WTC11 (cell line): Measurements from ENCODE around the gene BCL2L11. TPM values are rescaled to one million over a fixed set of nuclear protein-coding genes. Genes with fewer than 3 reads are reported as not detected.

Experiments used
- ATAC-seq: fragments of 200-7000 bp; cut with Tn5 transposase; 2 replicates; pipeline ENCODE4 v1.10.0; 2021; ENCODE audit warnings: mild to moderate bottlenecking, moderate library complexity
- CTCF ChIA-PET: fragments of 300-600 bp; sonication (Branson Sonifier 250); formaldehyde crosslinking; loops from one replicate; lab custom pipeline; 2021; ENCODE audit warnings: antibody characterized with exemption; lab: Charles Lee
- POLR2A ChIA-PET: fragments of 350-600 bp; sonication (Branson Sonifier 250); formaldehyde crosslinking; loops from one replicate; lab custom pipeline; 2021; ENCODE audit warnings: antibody characterized with exemption; lab: Charles Lee
- DNase-seq: peaks from one replicate; pipeline ENCODE4 v3.0.0; 2021; ENCODE audit warnings: low spot score
- H3K27ac Mint-ChIP-seq: 2 replicates; pipeline ENCODE4 v1.8.0; 2021; ENCODE audit warnings: mixed read lengths
- H3K27me3 Mint-ChIP-seq: 2 replicates; pipeline ENCODE4 v1.8.0; 2021; ENCODE audit warnings: low read depth, mild to moderate bottlenecking, moderate library complexity, mixed read lengths
- H3K36me3 Mint-ChIP-seq: 2 replicates; pipeline ENCODE4 v1.8.0; 2021; ENCODE audit warnings: mixed read lengths
- H3K4me1 Mint-ChIP-seq: 2 replicates; pipeline ENCODE4 v1.8.0; 2022; ENCODE audit warnings: mixed read lengths
- H3K4me3 Mint-ChIP-seq: 2 replicates; pipeline ENCODE4 v1.8.0; 2021; ENCODE audit warnings: mild to moderate bottlenecking, moderate library complexity, mixed read lengths
- H3K9me3 Mint-ChIP-seq: 2 replicates; pipeline ENCODE4 v1.8.0; 2021; ENCODE audit warnings: mixed read lengths
- CBFB ChIP-seq: sonication (generic); formaldehyde crosslinking; IDR thresholded peaks from 2 replicates; pipeline ENCODE4 v1.8.1; 2022; ENCODE audit warnings: mild to moderate bottlenecking, low read depth, missing genetic modification reagents
- CREB1 ChIP-seq: sonication (generic); formaldehyde crosslinking; IDR thresholded peaks from 2 replicates; pipeline ENCODE4 v1.8.0; 2023; ENCODE audit warnings: mild to moderate bottlenecking, missing genetic modification reagents
- ELF4 ChIP-seq: sonication (generic); formaldehyde crosslinking; IDR thresholded peaks from 2 replicates; pipeline ENCODE4 v1.8.1; 2022; ENCODE audit warnings: low read depth, mild to moderate bottlenecking, moderate library complexity, missing genetic modification reagents
- ESRRA ChIP-seq: sonication (generic); formaldehyde crosslinking; IDR thresholded peaks from 2 replicates; pipeline ENCODE4 v1.8.1; 2022; ENCODE audit warnings: mild to moderate bottlenecking, missing genetic modification reagents, borderline replicate concordance
- FOXJ3 ChIP-seq: sonication (generic); formaldehyde crosslinking; IDR thresholded peaks from 2 replicates; pipeline ENCODE4 v1.9.0; 2021; ENCODE audit warnings: missing genetic modification reagents, mild to moderate bottlenecking, borderline replicate concordance
- GABPB1 ChIP-seq: sonication (generic); formaldehyde crosslinking; IDR thresholded peaks from 2 replicates; pipeline ENCODE4 v1.8.1; 2023; ENCODE audit warnings: mild to moderate bottlenecking, missing genetic modification reagents
- GRHL2 ChIP-seq: fragments of 250-450 bp; sonication (Bioruptor Pico); IDR thresholded peaks from 2 replicates; pipeline ENCODE4 v1.8.0; 2022; ENCODE audit warnings: mild to moderate bottlenecking, moderate library complexity; ENCODE audit not compliant: insufficient replicate concordance, severe bottlenecking
- HMGA2 ChIP-seq: fragments of 250-450 bp; sonication (Bioruptor Pico); IDR thresholded peaks from 2 replicates; pipeline ENCODE4 v1.4.0; 2021; ENCODE audit warnings: mild to moderate bottlenecking, moderate library complexity
- IRF1 ChIP-seq: sonication (generic); formaldehyde crosslinking; IDR thresholded peaks from 2 replicates; pipeline ENCODE4 v1.8.0; 2023; ENCODE audit warnings: missing genetic modification reagents
- JUN ChIP-seq: sonication (generic); formaldehyde crosslinking; IDR thresholded peaks from 2 replicates; pipeline ENCODE4 v1.8.0; 2023; ENCODE audit warnings: mild to moderate bottlenecking, missing genetic modification reagents
- KAT7 ChIP-seq: sonication (generic); formaldehyde crosslinking; IDR thresholded peaks from 2 replicates; pipeline ENCODE4 v1.8.1; 2023; ENCODE audit warnings: missing genetic modification reagents, mild to moderate bottlenecking, borderline replicate concordance
- MLX ChIP-seq: sonication (generic); formaldehyde crosslinking; IDR thresholded peaks from 2 replicates; pipeline ENCODE4 v1.8.1; 2023; ENCODE audit warnings: mild to moderate bottlenecking, missing genetic modification reagents, moderate library complexity
- NFATC4 ChIP-seq: fragments of 250-450 bp; sonication (Bioruptor Pico); IDR thresholded peaks from 2 replicates; pipeline ENCODE4 v1.9.0; 2021; ENCODE audit warnings: mild to moderate bottlenecking
- NR1H2 ChIP-seq: sonication (generic); formaldehyde crosslinking; IDR thresholded peaks from 2 replicates; pipeline ENCODE4 v1.9.0; 2021; ENCODE audit warnings: mild to moderate bottlenecking, moderate library complexity, missing genetic modification reagents
- PRDM15 ChIP-seq: sonication (generic); formaldehyde crosslinking; IDR thresholded peaks from 2 replicates; pipeline ENCODE4 v1.8.0; 2022; ENCODE audit warnings: missing genetic modification reagents
- RELA ChIP-seq: sonication (generic); formaldehyde crosslinking; IDR thresholded peaks from 2 replicates; pipeline ENCODE4 v1.8.1; 2022; ENCODE audit warnings: missing genetic modification reagents, mild to moderate bottlenecking, borderline replicate concordance
- SMAD3 ChIP-seq: sonication (generic); formaldehyde crosslinking; IDR thresholded peaks from 2 replicates; pipeline ENCODE4 v1.8.0; 2022; ENCODE audit warnings: missing genetic modification reagents, mild to moderate bottlenecking, borderline replicate concordance
- SMAD4 ChIP-seq: sonication (generic); formaldehyde crosslinking; IDR thresholded peaks from 2 replicates; pipeline ENCODE4 v1.8.0; 2022; ENCODE audit warnings: mild to moderate bottlenecking, missing genetic modification reagents
- SOX15 ChIP-seq: fragments of 250-450 bp; sonication (Bioruptor Pico); IDR thresholded peaks from 2 replicates; pipeline ENCODE4 v1.9.0; 2021; ENCODE audit warnings: mild to moderate bottlenecking
- TEAD4 ChIP-seq: sonication (generic); formaldehyde crosslinking; IDR thresholded peaks from 2 replicates; pipeline ENCODE4 v1.8.0; 2022; ENCODE audit warnings: mild to moderate bottlenecking, missing genetic modification reagents
- ZNF121 ChIP-seq: sonication (generic); formaldehyde crosslinking; IDR thresholded peaks from 2 replicates; pipeline ENCODE4 v1.8.0; 2023; ENCODE audit warnings: missing genetic modification reagents
- ZNF138 ChIP-seq: sonication (generic); formaldehyde crosslinking; conservative IDR thresholded peaks from 2 replicates; pipeline ENCODE4 v1.8.1; 2022; ENCODE audit warnings: mild to moderate bottlenecking, moderate library complexity, missing genetic modification reagents
- ZNF416 ChIP-seq: fragments of 250-450 bp; sonication (Bioruptor Pico); IDR thresholded peaks from 2 replicates; pipeline ENCODE4 v1.9.0; 2021; ENCODE audit warnings: mild to moderate bottlenecking, inconsistent platforms
- ZNF423 ChIP-seq: fragments of 250-450 bp; sonication (Bioruptor Pico); IDR thresholded peaks from 2 replicates; pipeline ENCODE4 v2.1.2; 2022; ENCODE audit warnings: mild to moderate bottlenecking, moderate library complexity
- ZNF425 ChIP-seq: fragments of 250-450 bp; sonication (Bioruptor Pico); conservative IDR thresholded peaks from 2 replicates; pipeline ENCODE4 v1.9.0; 2021; ENCODE audit warnings: mild to moderate bottlenecking
- total RNA-seq: library from RNA; stranded (reverse); gene quantifications from 3 replicates; pipeline ENCODE4 v1.2.3, GENCODE V29; 2021
- TF ChIP-seq, protein P1 (sequence below): sonication (generic); formaldehyde crosslinking; IDR thresholded peaks from 2 replicates; pipeline ENCODE4 v1.8.0; 2022; ENCODE audit warnings: mild to moderate bottlenecking, missing genetic modification reagents
- TF ChIP-seq, protein P2 (sequence below): fragments of 250-450 bp; sonication (Bioruptor Pico); IDR thresholded peaks from 2 replicates; pipeline ENCODE4 v2.1.2; 2022; ENCODE audit warnings: mild to moderate bottlenecking, moderate library complexity
- TF ChIP-seq, protein P3 (sequence below): sonication (generic); formaldehyde crosslinking; IDR thresholded peaks from 2 replicates; pipeline ENCODE4 v1.8.1; 2022; ENCODE audit warnings: missing genetic modification reagents, borderline replicate concordance

The BCL2L11 gene
- total RNA-seq, 1 experiment from 2014 or later = 19.3 TPM

DNA sequence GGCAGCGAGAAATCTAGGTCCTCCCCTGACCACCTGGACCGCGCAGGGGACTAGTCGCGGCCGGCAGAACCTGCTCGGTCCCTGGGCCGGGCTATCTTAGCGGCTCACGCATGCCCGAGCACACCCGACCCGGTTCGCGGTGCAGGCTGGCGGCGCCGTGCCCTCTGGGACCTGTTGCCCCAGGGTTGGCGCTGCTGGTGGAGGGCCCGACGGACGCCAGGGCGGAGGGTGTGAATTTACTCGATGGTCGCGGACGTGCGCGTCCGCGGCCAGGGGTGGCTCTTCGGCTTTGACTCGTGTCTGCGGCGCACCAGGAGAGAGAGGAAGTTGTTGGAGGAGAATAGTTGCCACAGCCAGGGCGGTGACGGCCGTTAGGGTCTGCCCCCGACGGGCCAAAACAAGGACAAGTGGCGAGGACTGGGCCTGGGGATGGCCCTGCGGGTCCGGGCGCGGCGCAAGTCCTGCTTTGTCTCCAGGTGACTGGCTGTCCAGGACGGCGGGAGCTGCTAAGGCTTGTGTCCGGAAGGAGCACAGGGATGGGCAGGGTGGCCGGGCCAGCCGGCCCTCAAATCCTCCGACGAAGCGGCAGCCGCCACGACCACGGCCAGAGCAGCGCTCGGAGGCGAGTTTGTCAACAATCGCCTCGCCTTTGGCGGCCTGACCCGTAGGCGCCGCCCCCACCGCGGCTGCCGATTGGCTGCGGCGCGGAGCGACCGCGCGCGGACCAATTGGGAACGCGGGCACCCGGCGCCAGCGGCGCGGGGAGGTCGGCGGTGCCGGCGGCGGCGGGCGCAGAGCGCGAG, 1.3 kb downstream of the BCL2L11 start:
- peaks cover 34% of the 10 kb centered on the region for H3K4me1 Mint-ChIP-seq
- ATAC-seq (peak; percentile 57), DNase-seq (peak; percentile 88)
- H3K4me3 Mint-ChIP-seq = peak overlapping the region; percentile 84
- no peaks in the 10 kb centered on the region for H3K9me3 Mint-ChIP-seq
- H3K27ac Mint-ChIP-seq = peak overlapping the region; percentile 58; the same call in 1 of the 2 replicates
- peaks cover 46% of the 10 kb centered on the region for H3K27me3 Mint-ChIP-seq
- peaks cover 31% of the 10 kb centered on the region for H3K36me3 Mint-ChIP-seq
- ChIA-PET POLR2A (interaction anchor here (1.0 kb wide), 1 partner anchor 377 kb away, joined by 3 read pairs; no protein-coding TSS in a partner anchor), CTCF (interaction anchor here (1.3 to 2.1 kb wide), 2 partner anchors 11 to 64 kb away, joined by 6 to 7 read pairs; no protein-coding TSS in a partner anchor)
- no peak for TF ChIP-seq NR1H2 (CRISPR knock-in tag)
- TF ChIP-seq JUN = 0 out of 2 replicates have a peak, but pooled peaks have one; percentile 29
- TF ChIP-seq SMAD3 (CRISPR knock-in tag) = no peak
- TF ChIP-seq RELA = no peak
- TF ChIP-seq SOX15 (CRISPR knock-in tag) = no peak
- no peak for TF ChIP-seq ZNF121 (CRISPR knock-in tag)
- TF ChIP-seq ZNF425 (CRISPR knock-in tag) = no peak
- TF ChIP-seq HMGA2 (CRISPR knock-in tag) = no peak
- 0 out of 2 replicates have a peak, but pooled peaks have one; percentile 37 for TF ChIP-seq KAT7 (CRISPR knock-in tag)
- no peak for TF ChIP-seq ZNF416
- TF ChIP-seq CBFB (CRISPR knock-in tag) = no peak
- no peak for TF ChIP-seq IRF1 (CRISPR knock-in tag)
- TF ChIP-seq, protein P1, sequence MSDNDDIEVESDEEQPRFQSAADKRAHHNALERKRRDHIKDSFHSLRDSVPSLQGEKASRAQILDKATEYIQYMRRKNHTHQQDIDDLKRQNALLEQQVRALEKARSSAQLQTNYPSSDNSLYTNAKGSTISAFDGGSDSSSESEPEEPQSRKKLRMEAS (CRISPR knock-in tag) = peak; percentile 43; the same call in 1 of the 2 replicates
- 0 out of 2 replicates have a peak, but pooled peaks have one; percentile 40 for TF ChIP-seq GABPB1 (CRISPR knock-in tag)
- TF ChIP-seq CREB1 (CRISPR knock-in tag) = no peak
- TF ChIP-seq, protein P2, sequence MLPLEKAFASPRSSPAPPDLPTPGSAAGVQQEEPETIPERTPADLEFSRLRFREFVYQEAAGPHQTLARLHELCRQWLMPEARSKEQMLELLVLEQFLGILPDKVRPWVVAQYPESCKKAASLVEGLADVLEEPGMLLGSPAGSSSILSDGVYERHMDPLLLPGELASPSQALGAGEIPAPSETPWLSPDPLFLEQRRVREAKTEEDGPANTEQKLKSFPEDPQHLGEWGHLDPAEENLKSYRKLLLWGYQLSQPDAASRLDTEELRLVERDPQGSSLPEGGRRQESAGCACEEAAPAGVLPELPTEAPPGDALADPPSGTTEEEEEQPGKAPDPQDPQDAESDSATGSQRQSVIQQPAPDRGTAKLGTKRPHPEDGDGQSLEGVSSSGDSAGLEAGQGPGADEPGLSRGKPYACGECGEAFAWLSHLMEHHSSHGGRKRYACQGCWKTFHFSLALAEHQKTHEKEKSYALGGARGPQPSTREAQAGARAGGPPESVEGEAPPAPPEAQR (CRISPR knock-in tag) = no peak
- TF ChIP-seq ELF4 (CRISPR knock-in tag) = no peak
- TF ChIP-seq ZNF423 = no peak
- no peak for TF ChIP-seq FOXJ3
- TF ChIP-seq PRDM15 (CRISPR knock-in tag) = no peak
- TF ChIP-seq SMAD4 (CRISPR knock-in tag) = no peak
- TF ChIP-seq ESRRA (CRISPR knock-in tag) = no peak
- TF ChIP-seq, protein P3, sequence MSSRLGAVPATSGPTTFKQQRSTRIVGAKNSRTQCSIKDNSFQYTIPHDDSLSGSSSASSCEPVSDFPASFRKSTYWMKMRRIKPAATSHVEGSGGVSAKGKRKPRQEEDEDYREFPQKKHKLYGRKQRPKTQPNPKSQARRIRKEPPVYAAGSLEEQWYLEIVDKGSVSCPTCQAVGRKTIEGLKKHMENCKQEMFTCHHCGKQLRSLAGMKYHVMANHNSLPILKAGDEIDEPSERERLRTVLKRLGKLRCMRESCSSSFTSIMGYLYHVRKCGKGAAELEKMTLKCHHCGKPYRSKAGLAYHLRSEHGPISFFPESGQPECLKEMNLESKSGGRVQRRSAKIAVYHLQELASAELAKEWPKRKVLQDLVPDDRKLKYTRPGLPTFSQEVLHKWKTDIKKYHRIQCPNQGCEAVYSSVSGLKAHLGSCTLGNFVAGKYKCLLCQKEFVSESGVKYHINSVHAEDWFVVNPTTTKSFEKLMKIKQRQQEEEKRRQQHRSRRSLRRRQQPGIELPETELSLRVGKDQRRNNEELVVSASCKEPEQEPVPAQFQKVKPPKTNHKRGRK (CRISPR knock-in tag) = no peak
- no peak for TF ChIP-seq MLX
- no peak for TF ChIP-seq NFATC4
- no peak for TF ChIP-seq GRHL2 (CRISPR knock-in tag)
- TF ChIP-seq ZNF138 (CRISPR knock-in tag) = no peak
- TF ChIP-seq TEAD4 (CRISPR knock-in tag) = no peak
